Body of pancreas (tissue), 4 donors: Measurements from ENCODE around the gene MARS1. TPM values are rescaled to one million over a fixed set of nuclear protein-coding genes. Genes with fewer than 3 reads are reported as not detected.

ENCODE experiments used
- ATAC-seq: fragments of 150-250 bp; one replicate; pipeline ENCODE4 v1.9.1; 2016
- DNase-seq, 4 donors: peaks; one replicate each; pipeline ENCODE4 v3.0.0-alpha.2; 2019
- H3K27ac ChIP-seq, 4 donors: fragments of 200-600 bp; sonication (generic); 1 replicate in 3 of 4; 2 replicates in 1 of 4; pipeline versions ENCODE4 v1.5.1 to v1.6.1; 2016 to 2019; ENCODE audit warnings: mild to moderate bottlenecking in 1 of 4, mixed read lengths in 1 of 4, moderate library complexity in 1 of 4
- H3K27me3 ChIP-seq, 2 donors: fragments of 200-600 bp; sonication (generic); one replicate each; pipeline ENCODE4 v1.6.0; 2016; ENCODE audit warnings: mild to moderate bottlenecking in 1 of 2
- H3K36me3 ChIP-seq, 2 donors: fragments of 200-600 bp; sonication (generic); replicated peaks in 1 of 2; 2 replicates each; pipeline ENCODE4 v1.5.1; 2016; ENCODE audit warnings: low read depth in 2 of 2; ENCODE audit not compliant: insufficient read depth in 1 of 2
- H3K4me1 ChIP-seq: fragments of 200-600 bp; sonication (generic); one replicate; pipeline ENCODE4 v1.6.0; 2016
- H3K4me3 ChIP-seq, 2 donors: fragments of 200-600 bp; sonication (generic); 1 replicate in 1 of 2; 2 replicates in 1 of 2; pipeline ENCODE4 v1.5.1; 2016 to 2019
- H3K9me3 ChIP-seq, 3 donors: fragments of 200-600 bp; sonication (generic); 1 replicate in 2 of 3; 2 replicates in 1 of 3; pipeline ENCODE4 v1.5.1; 2016
- CTCF ChIP-seq, 7 experiments: fragments of 450-650 bp in 4 of 7; fragments of 200-600 bp in 3 of 7; sonication (generic) in 3 of 7; IDR thresholded peaks; one replicate each; pipeline ENCODE4 v1.5.1; 2016 to 2019; ENCODE audit warnings: antibody characterized with exemption in 7 of 7
- POLR2A ChIP-seq, 3 donors: fragments of 450-650 bp; IDR thresholded peaks; one replicate each; pipeline ENCODE4 v1.6.1; 2016; ENCODE audit warnings: antibody characterized with exemption in 3 of 3, mild to moderate bottlenecking in 2 of 3
- WGBS, 2 donors: methylation state at CpG; one replicate each; pipeline ENCODE4 v1.1.5; 2017; 5-methylcytosine and 5-hydroxymethylcytosine counted together
- intact Hi-C: fragments of 100-400 bp; cut with DNase I; formaldehyde crosslinking; loops from one replicate; pipeline ENCODE4 v1.15.1; 2023
- total RNA-seq, 2 donors: library from RNA; depleted of rRNA; stranded (reverse); fragments of >200 nt; gene quantifications; one replicate each; pipeline ENCODE4 v1.1.0, GENCODE V29; 2016

MARS1 gene
- total RNA-seq, 2 donors from 2014 or later, result 61.7 to 103 TPM

DNA sequence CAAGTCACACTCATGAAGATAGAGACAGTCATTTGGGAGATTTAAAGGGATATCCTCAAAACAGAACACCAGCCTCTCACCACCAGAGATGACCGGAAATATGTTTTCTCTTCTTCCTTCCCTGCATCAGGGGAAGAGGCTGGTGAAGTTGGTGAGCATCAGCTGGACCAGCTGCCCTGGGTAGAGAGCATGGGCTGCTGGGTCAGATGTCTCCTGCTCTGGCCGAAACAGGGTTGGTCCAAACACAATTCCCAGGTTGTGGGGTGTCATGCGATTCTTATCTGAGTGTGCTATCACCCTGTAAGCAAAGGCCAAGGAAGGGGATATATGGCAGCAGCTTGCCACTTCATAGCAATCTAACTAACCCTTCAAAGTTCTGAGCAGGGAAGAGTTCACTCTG lies 15.5 kb upstream of the MARS1 start:
- no peak for DNase-seq
- Histone ChIP-seq H3K4me3 (no peak overlapping the region), H3K27ac (no peak overlapping the region), H3K4me1 (peaks cover 15% of the 10 kb centered on the region), H3K9me3 (no peaks in the 10 kb centered on the region), H3K36me3 (no peaks in the 10 kb centered on the region), H3K27me3 (peaks cover 0 to 17% of the 10 kb centered on the region in 2 donors)
- TF ChIP-seq POLR2A (IDR thresholded peaks at IDR 0.05) (no peak), CTCF (IDR thresholded peaks at IDR 0.05) (no peak)
- ATAC-seq, result no peak
- intact Hi-C loops, result no loop called here
- 80 to 84% methylated on average over 3 of the region's 3 CpGs for WGBS, 2 donors

DNA sequence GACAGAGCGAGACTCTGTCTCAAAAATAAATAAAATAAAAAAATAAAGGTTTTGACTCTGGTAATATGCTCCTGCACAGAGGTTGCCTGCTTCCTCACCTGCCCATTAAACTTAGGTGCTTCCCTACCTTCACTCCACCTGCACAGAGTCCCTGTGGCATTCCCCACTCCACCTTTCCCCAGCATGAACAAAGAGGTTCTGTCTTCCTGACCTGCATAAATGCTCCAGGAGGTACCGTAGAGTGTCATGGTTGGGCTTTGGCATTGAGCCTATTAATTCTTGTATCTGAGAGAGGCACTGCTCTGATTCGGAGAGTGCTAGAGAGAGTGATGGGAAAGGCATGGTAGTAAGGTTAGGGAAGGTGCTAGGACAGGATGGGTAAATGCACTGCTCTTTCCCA lies 14.5 kb upstream of the MARS1 start:
- WGBS, 2 donors, result 37 to 41% methylated on average over 3 of the region's 3 CpGs
- Histone ChIP-seq H3K36me3 (no peaks in the 10 kb centered on the region), H3K27me3 (peaks cover 0 to 17% of the 10 kb centered on the region in 2 donors), H3K4me3 (no peak overlapping the region), H3K27ac (no peak overlapping the region), H3K9me3 (no peaks in the 10 kb centered on the region), H3K4me1 (peaks cover 15% of the 10 kb centered on the region)
- peak; percentile 73 for ATAC-seq
- TF ChIP-seq POLR2A (IDR thresholded peaks at IDR 0.05) (no peak), CTCF (IDR thresholded peaks at IDR 0.05) (no peak)
- peak in 2 of 4 donors; percentile 37 to 43 for DNase-seq
- intact Hi-C loops, result no loop called here

- H3K9me3 ChIP-seq, result no peaks in the 10 kb centered on the region
- DNase-seq (no peak), ATAC-seq (no peak)
- H3K27me3 ChIP-seq, result peaks cover 0 to 17% of the 10 kb centered on the region in 2 donors
- no peak overlapping the region for H3K27ac ChIP-seq
- 80 to 92% methylated on average over 5 of the region's 5 CpGs for WGBS, 2 donors
- TF ChIP-seq CTCF (IDR thresholded peaks at IDR 0.05) (no peak), POLR2A (IDR thresholded peaks at IDR 0.05) (no peak)
- no peak overlapping the region for H3K4me3 ChIP-seq
- H3K36me3 ChIP-seq, result no peaks in the 10 kb centered on the region
- intact Hi-C loops, result no loop called here
- peaks cover 15% of the 10 kb centered on the region for H3K4me1 ChIP-seq
Measured at GRCh38 chr12:57473886-57474285, 14.0 kb upstream of the MARS1 start.

- H3K27ac ChIP-seq, result no peak overlapping the region
- intact Hi-C loops, result no loop called here
- H3K9me3 ChIP-seq, result no peaks in the 10 kb centered on the region
- ATAC-seq, result no peak
- H3K27me3 ChIP-seq, result peaks cover 0 to 17% of the 10 kb centered on the region in 2 donors
- no peaks in the 10 kb centered on the region for H3K36me3 ChIP-seq
- H3K4me1 ChIP-seq, result peaks cover 15% of the 10 kb centered on the region
- DNase-seq, result no peak
- TF ChIP-seq POLR2A (IDR thresholded peaks at IDR 0.05) (no peak), CTCF (IDR thresholded peaks at IDR 0.05) (no peak)
- 69 to 80% methylated on average over 8 of the region's 8 CpGs for WGBS, 2 donors
- H3K4me3 ChIP-seq, result no peak overlapping the region
Measured at GRCh38 chr12:57474430-57474829, 13.4 kb upstream of the MARS1 start.

DNA sequence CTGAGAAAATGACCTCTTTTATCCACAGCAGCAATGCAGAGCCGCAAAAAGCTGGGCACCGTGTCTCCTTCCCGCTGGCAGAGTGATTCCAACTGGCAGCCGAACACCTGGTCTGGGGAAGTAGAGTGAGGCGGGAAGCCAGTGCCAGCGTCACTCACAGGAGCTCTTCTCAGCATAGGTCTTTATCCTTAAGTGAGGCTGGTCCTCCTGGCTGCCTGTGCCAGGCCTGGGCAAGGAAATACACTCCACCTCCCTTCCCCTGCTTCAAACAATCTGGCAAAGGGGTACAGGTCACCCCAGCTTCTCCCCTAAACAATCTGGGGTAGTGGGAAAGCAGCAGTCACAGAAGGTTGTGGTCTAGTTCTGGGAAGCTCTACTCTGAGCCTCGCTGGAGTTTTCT lies 13.0 kb upstream of the MARS1 start:
- WGBS, 2 donors, result 64 to 79% methylated on average over 4 to 7 of the region's 7 CpGs
- no peak for DNase-seq
- Histone ChIP-seq H3K36me3 (no peaks in the 10 kb centered on the region), H3K27ac (no peak overlapping the region), H3K27me3 (peaks cover 0 to 17% of the 10 kb centered on the region in 2 donors), H3K4me3 (no peak overlapping the region), H3K4me1 (peaks cover 15% of the 10 kb centered on the region), H3K9me3 (no peaks in the 10 kb centered on the region)
- ATAC-seq, result no peak
- TF ChIP-seq POLR2A (IDR thresholded peaks at IDR 0.05), result no peak
- TF ChIP-seq CTCF (IDR thresholded peaks at IDR 0.05), result no peak
- intact Hi-C loops, result no loop called here
